DOHH2 (cell line): ENCODE data around the gene TRMT10C.

ENCODE experiments used
- EZH2phosphoT487 ChIP-seq: fragments of 200-600 bp; sonication (generic); IDR thresholded peaks from 2 replicates; pipeline ENCODE4 v1.6.1; 2017; ENCODE audit warnings: borderline replicate concordance, mild to moderate bottlenecking, antibody characterized with exemption, low read length, moderate library complexity, mixed read lengths
- TF ChIP-seq, protein P1 (sequence below): fragments of 200-600 bp; sonication (generic); IDR thresholded peaks from one replicate; pipeline ENCODE4 v1.5.1; 2014; ENCODE audit warnings: antibody characterized with exemption, mild to moderate bottlenecking, low read depth, low read length; ENCODE audit not compliant: poor library complexity, severe bottlenecking

GRCh38 chr3:101513419-101513986 lies 48.2 kb upstream of the TRMT10C start:
- TF ChIP-seq, protein P1, sequence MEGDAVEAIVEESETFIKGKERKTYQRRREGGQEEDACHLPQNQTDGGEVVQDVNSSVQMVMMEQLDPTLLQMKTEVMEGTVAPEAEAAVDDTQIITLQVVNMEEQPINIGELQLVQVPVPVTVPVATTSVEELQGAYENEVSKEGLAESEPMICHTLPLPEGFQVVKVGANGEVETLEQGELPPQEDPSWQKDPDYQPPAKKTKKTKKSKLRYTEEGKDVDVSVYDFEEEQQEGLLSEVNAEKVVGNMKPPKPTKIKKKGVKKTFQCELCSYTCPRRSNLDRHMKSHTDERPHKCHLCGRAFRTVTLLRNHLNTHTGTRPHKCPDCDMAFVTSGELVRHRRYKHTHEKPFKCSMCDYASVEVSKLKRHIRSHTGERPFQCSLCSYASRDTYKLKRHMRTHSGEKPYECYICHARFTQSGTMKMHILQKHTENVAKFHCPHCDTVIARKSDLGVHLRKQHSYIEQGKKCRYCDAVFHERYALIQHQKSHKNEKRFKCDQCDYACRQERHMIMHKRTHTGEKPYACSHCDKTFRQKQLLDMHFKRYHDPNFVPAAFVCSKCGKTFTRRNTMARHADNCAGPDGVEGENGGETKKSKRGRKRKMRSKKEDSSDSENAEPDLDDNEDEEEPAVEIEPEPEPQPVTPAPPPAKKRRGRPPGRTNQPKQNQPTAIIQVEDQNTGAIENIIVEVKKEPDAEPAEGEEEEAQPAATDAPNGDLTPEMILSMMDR = no peak
- no peak for TF ChIP-seq EZH2phosphoT487
